HTR-8/SVneo (cell line): Measurements from ENCODE around the gene LRP1-AS.
A peak's percentile ranks its signal among the peaks of the same experiment; 100 is the strongest.

ENCODE experiments used
- DNase-seq: peaks from one replicate; pipeline ENCODE4 v3.0.0; 2011; ENCODE audit warnings: low spot score, mixed read lengths; ENCODE audit not compliant: insufficient read length
- FAIRE-seq: peaks from 2 replicates; lab custom pipeline; 2011; peaks lifted over from hg19 to GRCh38; lab: Jason Lieb, UNC

The LRP1-AS gene

GRCh38 chr12:57145460-57146059 is 1.9 kb downstream of the LRP1-AS start:
- FAIRE-seq, result no peak
- no peak for DNase-seq

DNA sequence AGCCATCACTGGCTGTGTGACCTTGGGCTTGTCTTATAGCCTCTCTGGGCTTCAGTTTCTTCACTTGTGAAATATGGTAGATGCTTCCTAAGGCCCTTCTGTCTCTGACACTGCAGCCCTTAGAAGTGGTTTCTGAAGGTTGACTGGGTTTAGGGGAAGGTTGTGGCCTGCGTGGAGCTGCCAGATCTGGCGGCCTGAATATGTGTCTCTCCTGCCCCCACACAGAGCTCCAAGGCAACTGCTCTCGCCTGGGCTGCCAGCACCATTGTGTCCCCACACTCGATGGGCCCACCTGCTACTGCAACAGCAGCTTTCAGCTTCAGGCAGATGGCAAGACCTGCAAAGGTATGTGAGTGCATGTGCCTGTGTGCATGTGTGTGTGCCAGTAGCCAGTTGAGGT is 4.0 kb downstream of the LRP1-AS start:
- no peak for FAIRE-seq
- no peak for DNase-seq

DNA sequence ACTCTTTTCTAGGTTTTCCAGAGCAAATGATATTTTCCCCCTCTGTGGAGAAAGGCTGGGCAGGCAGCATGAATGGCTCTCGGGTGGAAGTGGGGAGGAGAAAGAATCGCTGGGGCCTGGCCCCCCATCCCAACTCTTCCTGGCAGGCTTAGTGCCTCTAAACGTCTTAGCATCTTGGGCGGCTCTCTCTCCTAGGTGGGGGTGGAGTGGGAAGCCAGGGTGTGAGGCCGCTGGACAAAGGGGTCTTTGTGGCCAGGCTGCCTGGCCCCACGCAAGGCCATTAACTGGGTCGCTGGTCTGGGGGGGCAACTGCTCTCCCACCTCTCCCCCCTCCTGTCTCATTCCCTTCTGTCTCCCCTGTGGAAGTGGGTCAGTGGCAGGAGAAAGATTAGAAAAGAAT is 4.7 kb downstream of the LRP1-AS start:
- FAIRE-seq (no peak), DNase-seq (no peak)

DNA sequence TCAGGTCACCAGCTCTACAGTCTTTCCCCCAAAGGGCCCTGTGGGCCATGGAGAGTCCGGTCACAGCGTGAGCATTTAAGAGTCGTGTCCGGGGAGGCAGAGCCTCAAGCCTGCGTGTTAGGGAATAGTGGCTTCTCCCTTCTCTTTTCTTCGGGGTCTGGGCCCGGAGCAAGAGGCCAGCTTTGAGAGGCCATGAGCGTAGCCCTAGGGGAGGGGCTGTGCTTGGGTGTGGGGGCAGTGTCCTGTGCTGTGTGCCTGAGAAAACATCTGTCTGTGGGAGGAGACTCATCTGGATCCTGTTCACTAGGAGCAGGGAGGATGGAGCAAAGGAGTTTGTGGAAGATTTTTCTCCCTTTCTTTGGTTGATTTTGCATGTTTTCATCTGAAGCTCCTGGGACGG is 5.3 kb downstream of the LRP1-AS start:
- DNase-seq (no peak), FAIRE-seq (no peak)

- no peak for FAIRE-seq
- DNase-seq, result no peak
Observed at GRCh38 chr12:57141249-57141648, 6.2 kb downstream of the LRP1-AS start.

DNA sequence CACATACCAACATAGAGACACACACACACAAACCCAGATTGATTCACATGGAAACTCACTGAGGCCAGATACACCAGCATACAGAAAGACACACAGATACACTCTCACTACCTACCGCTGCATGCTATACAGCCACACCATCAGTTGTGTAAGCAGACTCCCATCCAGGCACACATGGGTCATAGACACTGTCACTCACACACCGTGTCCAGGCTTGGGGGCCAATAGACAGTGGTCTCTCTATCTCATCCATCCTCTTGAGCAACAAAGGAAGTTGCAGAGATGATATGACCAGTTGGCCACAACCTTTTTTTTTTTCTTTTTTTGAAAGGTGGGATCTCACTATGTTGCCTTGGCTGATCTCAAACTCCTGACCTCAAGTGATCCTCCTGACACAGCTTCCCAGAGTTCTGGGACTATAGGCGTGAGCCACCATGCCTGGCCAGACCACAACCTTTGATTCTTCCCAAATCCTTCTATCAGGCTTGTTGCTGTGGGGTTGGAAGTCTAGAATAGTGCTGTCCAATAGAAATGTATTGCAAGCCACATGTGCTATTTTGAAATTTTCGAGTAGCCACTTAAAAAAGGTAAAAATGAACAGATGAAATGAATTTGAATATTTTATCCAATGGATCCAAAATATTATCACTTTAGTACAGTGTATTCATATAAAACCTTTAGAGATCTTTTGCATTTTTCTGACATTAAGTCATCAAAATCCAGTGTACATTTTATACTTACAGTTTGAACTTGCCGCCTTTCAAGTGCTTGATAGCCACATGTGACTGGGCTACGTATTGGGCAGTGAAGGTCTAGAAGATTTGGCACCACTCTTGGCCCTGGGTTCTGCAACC is 7.4 kb downstream of the LRP1-AS start:
- DNase-seq (no peak), FAIRE-seq (no peak)

- FAIRE-seq (no peak), DNase-seq (no peak)
Observed at GRCh38 chr12:57138526-57139272, 8.7 kb downstream of the LRP1-AS start.

- no peak for FAIRE-seq
Observed at GRCh38 chr12:57135527-57136326, 11.7 kb downstream of the LRP1-AS start.

DNA sequence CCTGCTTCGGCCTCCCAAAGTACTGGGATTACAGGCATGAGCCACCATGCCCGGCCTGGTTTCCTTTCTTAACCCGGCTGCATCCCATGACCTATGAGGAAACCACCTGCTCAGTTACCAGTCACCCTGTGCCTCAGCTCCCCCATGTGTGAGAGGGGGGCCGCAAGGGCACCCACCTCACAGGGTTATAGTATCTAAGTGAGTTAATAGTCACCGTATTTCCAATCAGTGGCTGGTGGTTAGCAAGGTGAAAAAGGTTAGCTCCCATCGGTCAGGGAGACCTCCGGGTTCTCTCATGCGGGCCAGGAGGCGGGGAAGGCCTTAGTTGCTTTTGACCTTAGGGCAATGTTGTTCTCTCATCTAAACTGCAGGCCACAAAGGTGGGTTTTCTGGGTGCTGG is 12.5 kb downstream of the LRP1-AS start:
- no peak for FAIRE-seq

More at GRCh38 chr12:57135527-57136326, 11.7 kb downstream of the LRP1-AS start:
- no peak for DNase-seq

DNA sequence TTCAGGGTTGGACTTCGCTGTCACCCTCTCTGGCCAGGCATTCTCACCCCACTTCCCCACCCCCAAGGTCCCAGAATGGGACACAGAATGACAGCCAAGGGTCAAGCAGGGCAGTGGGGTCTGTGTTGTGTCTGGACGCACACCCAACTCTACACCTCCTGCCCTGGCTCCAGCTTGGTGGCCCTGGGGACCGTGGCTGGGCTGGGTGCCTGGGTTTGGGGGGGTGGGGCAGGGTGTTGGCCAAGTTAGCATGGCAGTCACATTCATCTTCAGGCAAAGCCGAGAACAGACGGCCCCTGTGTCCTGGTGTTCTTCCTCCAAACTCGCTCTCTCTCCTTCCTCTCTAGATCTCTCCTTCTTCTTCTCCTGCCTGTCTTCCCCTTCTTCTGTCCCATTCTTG is 13.5 kb downstream of the LRP1-AS start:
- DNase-seq (no peak), FAIRE-seq (no peak)

More for the DNA sequence above, 12.5 kb downstream of the LRP1-AS start:
- no peak for DNase-seq

DNA sequence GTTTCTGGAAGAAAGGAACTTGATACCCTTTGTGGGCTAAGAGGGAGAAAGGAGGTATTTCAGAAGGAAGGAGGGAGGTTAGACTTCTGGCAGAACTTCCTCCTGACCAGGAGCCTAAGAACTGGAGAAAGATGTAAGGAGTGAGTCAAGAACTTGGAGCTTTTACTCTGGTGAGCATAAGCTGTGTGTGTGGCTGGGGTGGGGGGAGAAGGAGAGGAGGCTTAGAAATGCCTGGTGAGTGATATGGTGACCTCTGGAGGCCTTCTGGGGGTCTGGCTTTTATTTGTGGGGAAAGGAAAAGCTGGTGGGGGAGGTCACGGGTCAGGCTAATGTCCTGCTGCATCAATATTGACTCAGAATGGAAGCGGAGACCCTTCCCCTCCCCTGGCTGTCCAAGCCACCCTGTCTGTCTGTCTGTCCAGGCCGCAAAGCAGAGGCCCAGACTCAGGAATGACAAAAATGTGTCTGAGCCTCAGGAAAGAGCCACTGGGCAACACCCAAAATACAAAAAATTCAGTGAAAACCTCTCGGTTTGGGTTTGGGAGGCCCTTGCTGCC is 14.3 kb downstream of the LRP1-AS start:
- no peak for FAIRE-seq
- no peak for DNase-seq

- FAIRE-seq (peak; percentile 26), DNase-seq (no peak)
Observed at GRCh38 chr12:57131896-57132744, 15.3 kb downstream of the LRP1-AS start.

DNA sequence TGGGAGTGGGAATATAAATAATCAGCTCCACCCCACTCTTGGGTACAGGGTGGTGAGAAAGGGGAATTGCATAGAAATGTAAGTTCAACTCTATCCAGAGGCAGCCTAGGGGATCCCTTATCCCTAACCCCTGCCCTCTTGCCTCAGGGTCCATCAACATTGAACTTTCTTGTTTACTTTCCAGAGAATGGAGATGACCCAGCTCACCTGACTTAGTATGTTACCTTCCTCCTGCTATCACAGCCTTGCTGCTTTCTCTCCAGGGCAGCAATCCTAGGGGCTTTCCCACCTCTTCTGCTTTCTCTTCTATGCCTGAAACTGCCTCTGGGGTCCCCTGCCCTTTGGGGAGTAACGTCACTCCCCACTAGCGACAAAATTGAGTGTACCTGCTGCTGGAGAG is 16.5 kb downstream of the LRP1-AS start:
- DNase-seq (no peak), FAIRE-seq (no peak)

DNA sequence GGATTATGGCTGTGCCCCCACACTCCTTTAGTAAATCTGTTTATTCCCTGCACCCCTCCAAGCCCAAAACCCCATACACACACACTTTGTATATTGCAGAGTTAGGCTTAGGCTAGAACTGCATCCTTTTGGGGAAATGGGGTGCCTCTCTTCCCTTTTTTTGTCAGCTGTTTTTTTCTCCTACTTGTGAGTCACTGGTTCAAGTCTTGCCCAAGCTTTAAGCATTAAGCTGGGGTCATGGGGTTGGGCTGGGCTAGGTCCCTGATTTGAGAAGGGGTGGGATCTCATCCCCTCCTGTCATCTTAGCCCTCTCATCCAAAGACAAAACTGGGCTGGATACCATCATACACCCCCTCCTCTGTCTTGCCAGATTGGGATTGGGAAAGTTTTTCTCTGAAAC is 17.5 kb downstream of the LRP1-AS start:
- no peak for FAIRE-seq
- no peak for DNase-seq

DNA sequence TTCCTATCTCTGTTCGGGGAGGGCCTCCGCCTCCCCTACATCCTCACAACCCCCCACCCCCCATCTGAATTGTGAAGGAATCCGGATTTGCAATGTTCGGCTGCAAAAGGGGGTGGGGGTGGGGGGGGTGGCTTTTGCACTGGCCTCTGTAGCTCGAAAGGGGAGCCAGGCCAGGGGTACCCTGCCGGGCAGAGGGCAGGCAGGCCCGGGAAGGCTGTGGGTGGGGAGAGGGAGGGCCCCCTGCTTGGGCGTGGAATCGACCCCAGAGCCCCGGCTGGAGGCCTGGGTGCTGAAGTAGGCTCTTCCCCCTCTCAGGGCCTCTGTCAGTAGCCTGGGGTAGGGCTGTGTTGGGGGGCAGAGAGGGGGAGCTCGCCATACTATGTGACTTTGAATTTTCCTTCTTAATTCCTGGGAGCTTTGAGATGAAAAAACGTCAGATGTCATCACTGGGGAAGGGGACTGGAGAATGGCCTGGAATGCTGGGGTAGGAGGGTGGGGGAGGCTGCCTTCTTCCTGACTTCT is 18.0 kb downstream of the LRP1-AS start:
- DNase-seq (no peak), FAIRE-seq (no peak)

- DNase-seq (no peak), FAIRE-seq (no peak)
Observed at GRCh38 chr12:57128519-57129247, 18.7 kb downstream of the LRP1-AS start.

DNA sequence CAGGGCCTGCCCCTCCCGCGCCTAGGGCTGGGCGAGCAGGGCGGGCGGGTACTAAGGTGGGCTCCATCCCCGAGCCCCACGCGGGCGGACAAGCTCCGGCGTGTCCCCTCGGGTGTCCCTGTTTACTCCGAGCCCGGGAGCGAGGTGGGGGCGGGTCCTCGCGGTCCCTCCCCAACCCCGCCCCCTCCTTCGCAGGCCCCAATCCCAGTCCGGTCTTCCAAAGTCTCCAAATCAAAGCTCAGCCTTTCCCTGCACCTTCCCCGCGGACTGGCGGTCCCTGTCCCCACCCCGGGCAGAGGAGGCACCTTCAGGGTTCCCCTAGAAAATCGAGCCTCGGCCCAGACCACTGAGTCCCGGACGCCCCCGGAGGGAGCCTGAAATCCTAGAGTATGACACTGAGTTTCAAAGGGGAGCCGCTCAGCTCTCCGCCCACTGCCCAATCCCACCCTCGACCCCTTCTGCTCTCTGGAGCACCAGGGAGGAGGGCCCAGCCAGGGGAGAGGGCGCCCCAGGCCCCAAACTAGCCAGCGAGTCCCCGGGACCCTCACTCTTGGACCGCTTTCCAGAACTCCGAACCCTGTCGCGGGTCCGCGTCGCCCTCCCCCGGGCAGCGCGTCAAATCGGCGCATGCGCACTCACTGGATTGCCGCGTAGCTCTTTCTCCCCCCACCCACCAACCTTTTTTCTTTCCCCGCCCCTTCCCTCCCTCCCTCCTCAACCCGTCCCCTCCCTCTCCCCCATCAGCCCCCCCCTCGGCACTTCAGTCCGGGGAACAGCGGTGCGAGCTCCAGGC is 19.5 kb downstream of the LRP1-AS start, which contains the start of gene LRP1:
Gene LRP1 (plus strand): TSS at position 758 of the 793 bp plus-strand sequence. CDS start 482 bp downstream, outside the sequence.
- DNase-seq (peak; percentile 87), FAIRE-seq (peak; percentile 70)
